Measurements from ENCODE around the gene NPW.
"Not testable (repeated sequence)": the region's sequence is repeated elsewhere in the genome, so short reads cannot be mapped to it uniquely, and the experiment has no call there.

NPW gene

GRCh38 chr16:2002406-2003230, 17.0 kb upstream of the NPW start:
- DNase-seq (ENCODE audit: low read depth): no peak

DNA sequence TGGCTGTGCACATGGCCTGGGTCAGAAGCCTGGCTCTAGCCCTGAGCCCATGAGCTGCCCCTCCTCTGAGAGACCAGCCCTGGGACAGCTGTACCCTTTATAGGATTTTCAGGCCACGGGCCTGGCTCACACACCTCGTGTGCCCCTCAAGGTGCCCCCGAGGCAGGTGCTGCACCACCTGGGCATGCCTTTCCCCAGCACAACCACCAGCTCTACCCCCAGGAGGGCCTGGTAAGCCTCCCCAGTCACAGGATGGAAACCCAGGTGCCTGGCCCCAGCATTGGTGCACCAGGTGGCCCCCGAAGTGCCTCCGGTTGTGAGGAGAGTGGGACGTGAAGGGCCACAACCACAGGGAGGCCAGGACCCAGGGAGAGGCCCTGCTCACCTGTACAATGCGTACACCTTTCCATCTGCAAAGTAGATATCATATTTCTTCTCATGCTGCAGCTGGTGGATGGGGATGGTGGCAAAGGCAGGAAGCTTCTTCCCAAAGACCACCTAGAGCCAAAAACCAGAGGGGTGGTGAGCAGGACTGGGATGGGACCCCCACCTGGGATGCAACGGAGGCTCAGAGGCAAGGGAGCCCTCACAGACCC, 16.3 kb upstream of the NPW start:
- DNase-seq (ENCODE audit: low read depth): no peak

DNA sequence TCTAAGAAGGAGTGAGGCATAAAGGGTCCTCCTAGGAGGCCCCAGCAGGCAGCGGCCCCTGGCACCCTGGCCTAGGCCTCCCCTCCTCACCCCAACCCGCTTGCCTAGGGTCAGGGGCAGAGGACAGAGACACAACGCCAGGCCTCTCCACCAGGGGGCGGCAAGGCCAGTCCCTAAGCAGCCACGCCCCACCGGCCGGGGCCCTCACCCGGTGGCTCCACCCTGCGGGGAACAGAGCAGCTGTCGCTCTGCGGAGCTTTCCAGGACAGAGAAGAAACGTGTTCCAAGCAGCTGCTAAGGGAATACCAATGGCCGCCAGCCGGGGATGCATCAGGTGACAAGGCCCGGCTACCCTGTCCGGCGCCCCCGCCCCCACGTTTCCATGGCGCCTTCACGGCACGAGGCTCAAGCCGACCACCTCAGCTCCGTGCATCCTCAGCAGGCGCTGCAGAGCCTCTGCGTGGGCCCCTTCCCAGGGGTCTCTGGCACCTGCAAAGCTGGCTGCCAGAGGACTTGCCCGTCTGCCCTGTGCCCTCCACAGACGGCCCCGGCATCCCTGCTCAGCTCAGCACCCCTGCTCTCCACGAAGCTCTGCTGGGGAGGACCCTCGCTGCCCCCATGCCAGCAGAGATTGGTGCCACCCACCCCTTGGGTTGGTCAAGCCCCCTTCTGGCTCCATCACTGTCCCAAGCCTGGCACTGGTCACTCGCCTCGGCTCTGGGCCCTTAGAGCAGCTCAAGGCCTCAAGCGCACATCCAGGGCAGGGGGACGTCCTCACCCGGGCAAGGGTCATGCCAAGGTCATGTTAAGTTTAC, 15.6 kb upstream of the NPW start:
- peak; percentile 72 for DNase-seq (ENCODE audit: low read depth)

DNA sequence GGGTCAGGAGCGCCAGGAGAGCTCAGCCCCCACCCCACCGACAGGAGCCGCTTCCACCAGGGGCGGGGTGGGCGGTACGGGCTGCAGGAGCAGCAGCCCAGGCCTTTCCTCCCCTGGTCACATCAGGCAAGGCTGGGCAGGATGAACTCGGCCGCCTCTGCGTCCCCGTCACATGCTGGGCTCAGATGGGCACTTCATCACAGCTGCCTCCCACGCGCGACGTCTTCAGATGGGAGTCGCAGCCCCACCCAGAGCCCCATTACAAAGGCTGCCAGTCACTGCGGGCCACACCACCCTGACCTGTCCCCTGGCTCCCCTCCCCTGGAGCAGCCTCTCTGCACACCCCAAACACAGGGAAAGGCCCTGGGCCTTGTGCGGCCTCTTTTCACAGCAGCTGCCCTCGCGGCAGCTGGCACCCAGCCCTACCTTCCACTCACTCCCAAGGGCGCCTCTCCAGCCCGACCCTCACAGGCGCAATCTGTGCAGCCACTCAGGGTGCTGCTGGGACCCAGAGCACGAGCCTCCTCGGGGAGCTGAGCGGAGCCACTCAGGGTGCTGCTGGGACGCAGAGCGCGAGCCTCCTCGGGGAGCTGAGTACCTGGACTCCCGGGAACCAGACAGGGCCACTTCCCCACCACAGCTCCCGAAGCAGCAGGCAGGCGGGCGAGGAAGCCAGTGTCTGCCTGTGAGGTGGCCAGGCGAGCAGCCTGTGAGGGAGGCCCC, 14.6 kb upstream of the NPW start:
- DNase-seq (ENCODE audit: low read depth): no peak

- DNase-seq (ENCODE audit: low read depth): no peak
Measured at GRCh38 chr16:2005646-2006045, 13.9 kb upstream of the NPW start.

DNA sequence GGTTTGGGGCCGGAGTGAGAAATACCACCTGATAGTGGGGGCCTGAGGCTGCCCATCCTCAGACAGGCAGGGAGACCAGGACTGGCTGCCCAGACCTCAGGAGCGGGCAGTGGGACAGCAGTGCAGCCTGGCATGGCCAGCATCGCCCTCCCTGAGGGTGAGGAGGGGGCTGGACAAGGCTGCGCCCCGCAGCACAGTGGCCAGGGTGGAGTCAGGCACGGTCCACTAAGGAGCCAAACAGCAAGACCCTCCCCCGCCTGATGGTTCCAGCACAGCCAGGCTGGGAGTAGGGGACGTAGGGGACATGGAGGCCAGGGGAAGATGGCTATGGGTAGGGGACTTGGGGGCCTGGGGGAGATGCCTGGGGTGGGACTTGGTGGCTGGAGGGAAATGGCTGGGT, 13.3 kb upstream of the NPW start:
- no peak for DNase-seq (ENCODE audit: low read depth)

GRCh38 chr16:2007081-2007836, 12.3 kb upstream of the NPW start:
- no peak for DNase-seq (ENCODE audit: low read depth)

GRCh38 chr16:2008009-2008526, 11.5 kb upstream of the NPW start:
- DNase-seq (ENCODE audit: low read depth): peak; percentile 79

DNA sequence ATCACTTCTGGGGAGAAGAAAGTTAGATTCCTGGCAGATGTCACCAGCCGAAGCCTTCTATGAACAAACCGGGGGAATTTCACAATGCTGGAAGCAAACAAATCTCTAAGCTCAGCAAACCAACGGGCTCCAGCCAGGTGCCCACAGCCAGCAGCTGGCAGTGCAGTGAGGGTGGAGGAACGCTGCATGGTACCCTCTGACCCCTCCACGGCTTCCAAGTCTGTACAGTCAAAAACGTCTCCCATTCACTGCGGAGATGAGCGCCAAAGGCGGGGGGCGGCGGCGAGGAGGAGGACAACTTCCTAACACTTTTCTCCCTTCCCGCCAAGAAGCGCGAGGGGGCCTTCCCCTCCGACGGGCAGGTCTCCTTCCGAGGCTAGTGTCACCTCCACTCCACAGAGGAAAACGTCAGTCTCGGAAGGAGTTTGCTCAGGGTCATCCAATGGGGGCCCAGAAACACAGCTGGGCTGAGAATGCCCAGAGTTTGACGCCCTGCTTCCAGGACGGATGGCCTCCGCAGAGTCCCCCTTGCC, 10.9 kb upstream of the NPW start:
- DNase-seq (ENCODE audit: low read depth): no peak

DNA sequence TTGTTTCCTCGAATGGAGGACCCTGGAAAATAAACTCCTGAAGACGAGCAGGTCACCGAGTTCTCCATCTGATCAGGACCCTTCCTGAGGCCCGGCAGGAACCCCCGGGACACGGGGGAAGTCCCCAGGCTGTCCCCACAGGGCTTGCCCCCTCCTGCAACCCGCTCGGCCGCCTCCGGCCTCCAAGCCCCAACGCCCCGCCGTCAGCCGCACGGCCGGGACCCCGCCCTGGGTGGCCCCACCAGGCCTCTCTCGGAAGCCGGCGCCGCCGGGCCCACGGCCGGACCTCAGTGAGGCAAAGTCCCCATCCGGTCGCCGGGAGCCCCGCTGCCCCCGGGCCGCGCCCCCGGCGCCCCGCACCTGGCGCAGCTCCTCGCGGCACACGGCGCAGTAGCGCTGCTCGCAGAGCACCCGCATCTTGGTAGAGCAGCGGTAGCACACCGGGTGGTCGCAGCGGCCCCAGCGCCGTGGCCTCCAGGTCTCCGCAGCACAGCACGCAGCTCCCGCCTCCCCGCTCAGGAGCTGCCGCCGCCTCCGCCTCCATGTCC, 10.3 kb upstream of the NPW start:
- no peak for DNase-seq (ENCODE audit: low read depth)

GRCh38 chr16:2009791-2010510, 9.6 kb upstream of the NPW start, which contains the start of gene ZNF598:
Gene ZNF598 (minus strand): TSS chr16:2009821.
- DNase-seq (ENCODE audit: low read depth): no peak

- not testable (repeated sequence) for DNase-seq (ENCODE audit: low read depth)
Measured at GRCh38 chr16:2011726-2012125, 7.9 kb upstream of the NPW start.

- no peak for DNase-seq (ENCODE audit: low read depth)
Measured at GRCh38 chr16:2013527-2013926, 6.1 kb upstream of the NPW start.

- DNase-seq (ENCODE audit: low read depth): peak; percentile 70
Measured at GRCh38 chr16:2015117-2015946, 4.3 kb upstream of the NPW start.

DNA sequence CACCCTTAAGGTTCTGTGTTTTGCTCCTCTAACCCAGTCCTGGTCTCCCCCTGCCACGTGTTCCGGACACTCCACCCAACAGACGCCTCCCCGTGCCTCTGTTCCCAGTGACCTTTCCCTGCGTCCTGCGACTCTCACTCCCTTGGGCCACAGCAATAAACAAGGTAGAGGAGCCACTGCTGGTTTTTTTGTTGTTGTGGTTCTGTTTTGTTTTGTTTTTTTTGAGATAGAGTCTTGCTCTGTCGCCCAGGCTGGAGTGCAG, 3.7 kb upstream of the NPW start:
- DNase-seq (ENCODE audit: low read depth): no peak

DNA sequence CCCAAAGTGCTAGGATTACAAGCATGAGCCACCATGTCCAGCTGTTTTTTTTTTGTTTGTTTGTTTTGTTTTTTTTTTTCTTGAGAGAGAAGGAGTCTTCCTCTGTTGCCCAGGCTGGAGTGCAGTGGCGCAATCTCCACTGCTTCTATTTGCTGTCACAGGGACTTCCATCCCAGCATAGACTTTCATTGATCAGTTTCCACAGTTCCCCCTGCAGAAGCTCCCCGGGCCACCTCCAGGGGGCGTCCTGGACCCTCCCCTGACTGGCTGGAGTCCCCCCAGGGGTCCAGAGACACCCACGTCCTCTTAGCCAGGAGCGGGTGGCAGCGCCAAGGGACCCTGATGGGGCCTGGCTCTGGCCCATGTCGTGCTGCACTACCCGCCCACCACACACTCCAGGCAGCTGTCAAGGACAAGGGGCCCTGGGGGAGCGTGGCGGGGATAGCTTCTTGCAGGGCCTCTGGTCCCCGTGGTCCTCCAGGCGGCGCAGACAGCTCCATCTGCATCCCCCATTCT, 3.1 kb upstream of the NPW start:
- no peak for DNase-seq (ENCODE audit: low read depth)

DNA sequence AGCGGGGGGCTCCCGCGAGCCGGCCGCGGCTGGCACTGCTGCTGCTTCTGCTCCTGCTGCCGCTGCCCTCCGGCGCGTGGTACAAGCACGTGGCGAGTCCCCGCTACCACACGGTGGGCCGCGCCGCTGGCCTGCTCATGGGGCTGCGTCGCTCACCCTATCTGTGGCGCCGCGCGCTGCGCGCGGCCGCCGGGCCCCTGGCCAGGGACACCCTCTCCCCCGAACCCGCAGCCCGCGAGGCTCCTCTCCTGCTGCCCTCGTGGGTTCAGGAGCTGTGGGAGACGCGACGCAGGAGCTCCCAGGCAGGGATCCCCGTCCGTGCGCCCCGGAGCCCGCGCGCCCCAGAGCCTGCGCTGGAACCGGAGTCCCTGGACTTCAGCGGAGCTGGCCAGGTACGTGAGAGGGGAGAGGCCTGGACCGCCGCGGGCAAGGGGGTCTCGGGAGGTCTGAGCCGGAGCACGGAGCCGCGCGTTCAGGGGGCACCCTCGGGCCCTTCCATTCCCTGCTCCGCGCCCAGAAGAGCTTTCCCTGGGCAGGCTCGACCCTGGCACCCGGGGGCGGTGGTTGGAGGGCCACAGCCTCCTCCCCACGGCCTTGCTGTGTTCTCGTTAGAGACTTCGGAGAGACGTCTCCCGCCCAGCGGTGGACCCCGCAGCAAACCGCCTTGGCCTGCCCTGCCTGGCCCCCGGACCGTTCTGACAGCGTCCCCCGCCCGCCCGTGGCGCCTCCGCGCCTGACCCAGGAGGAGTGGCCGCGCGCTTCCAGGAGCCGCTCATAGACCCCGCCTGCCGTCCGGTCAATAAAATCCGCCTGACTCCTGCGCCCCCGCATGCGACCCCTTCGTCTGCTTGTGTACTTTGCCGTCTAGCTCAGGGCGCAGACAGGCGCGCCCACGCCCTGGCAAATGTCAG, 591 bp downstream of the NPW start:
- no peak for DNase-seq (ENCODE audit: low read depth)

DNA sequence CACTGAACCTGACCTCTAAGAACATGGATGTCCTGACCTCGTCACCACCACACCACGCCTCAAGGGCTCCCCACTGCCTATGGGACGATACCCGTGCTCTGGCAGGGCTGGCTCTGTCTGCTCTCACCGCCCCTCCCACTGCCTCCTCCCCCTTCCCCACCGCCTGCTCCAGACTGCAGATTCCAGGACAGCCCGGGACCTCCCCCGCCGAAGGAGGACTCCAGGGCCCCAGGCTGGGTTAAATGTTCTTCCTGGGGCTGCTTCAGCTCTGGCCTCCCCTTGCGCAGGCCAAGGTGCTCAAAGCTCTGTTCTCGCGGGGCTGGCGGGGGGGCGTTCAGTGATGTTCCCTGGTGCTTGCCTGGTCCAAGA, 3.1 kb downstream of the NPW start:
- DNase-seq (ENCODE audit: low read depth): no peak

Data from fibroblast of the conjunctiva (primary cell).